Choroid plexus epithelial cell (primary cell): ENCODE results near the gene ZNF549.
"Not testable (repeated sequence)": the region's sequence is repeated elsewhere in the genome, so short reads cannot be mapped to it uniquely, and the experiment has no call there.

Experiments used
- DNase-seq: peaks from one replicate; pipeline ENCODE4 v3.0.0-alpha.2; 2010; ENCODE audit warnings: low read depth
- H3K4me3 ChIP-seq: 2 replicates; pipeline ENCODE4 v1.5.1; 2011; ENCODE audit warnings: low read depth, mild to moderate bottlenecking, control low read depth, low read length, moderate library complexity
- CTCF ChIP-seq: conservative IDR thresholded peaks from 2 replicates; pipeline ENCODE4 v1.5.1; 2011; ENCODE audit warnings: low read depth, mild to moderate bottlenecking, control low read depth, inconsistent platforms, low read length, moderate library complexity

The ZNF549 gene

GRCh38 chr19:57527136-57527881 lies at the start of gene ZNF549:
TSS of gene ZNF549 (plus strand) at chr19:57527356. CDS start at chr19:57527574, 218 bp downstream.
- peak within 1 kb of the TSS; percentile 97 for H3K4me3 ChIP-seq
- DNase-seq, result peak; percentile 94
- TF ChIP-seq CTCF, result no peak

DNA sequence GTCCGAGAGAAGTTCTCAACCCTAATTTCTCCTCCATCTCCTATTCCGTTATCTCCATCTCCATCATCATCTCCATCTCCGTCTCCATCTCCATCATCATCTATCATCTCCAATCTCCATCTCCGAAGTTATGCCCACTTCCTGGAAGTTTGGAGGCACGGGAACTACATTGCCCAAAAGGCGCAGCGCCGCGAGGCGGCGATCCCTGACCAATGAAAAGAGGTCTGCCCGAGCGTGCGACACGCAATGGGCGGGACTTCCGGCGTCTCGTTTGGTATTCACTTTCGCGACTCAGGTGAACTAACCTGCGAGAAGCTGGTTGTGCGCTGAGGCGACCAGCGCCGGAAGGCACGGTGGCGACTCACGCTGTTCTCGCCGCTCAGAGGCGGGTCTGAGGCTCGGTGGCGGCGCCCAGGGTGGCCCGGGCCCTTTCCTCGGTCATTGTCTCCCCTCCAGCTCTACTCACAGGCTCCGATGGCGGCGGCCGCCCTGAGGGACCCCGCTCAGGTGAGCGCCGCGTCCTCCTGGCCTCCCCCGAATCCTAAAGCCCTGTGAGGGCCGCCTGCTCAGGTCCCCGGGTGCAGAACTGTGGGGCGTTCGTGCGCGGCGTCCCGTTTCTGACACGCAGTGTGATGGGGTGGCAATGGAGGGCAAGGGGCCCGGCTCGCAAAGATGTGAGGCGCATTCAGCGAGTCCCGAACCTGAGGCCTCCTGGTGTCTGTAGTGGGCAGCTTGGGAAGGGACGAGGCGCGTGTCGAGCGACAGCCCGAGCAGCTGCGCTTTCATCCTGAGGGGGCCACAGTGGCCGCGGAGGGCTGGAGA lies 39.5 kb upstream of the ZNF549 start, which contains the start of gene ZNF419:
Gene ZNF419, plus strand, starts transcription at position 274 of the 822 bp plus-strand sequence. Its CDS starts 201 bp downstream, at position 475.
- TF ChIP-seq CTCF, result peak; percentile 42
- peak; percentile 87 for DNase-seq
- peak within 1 kb of the TSS; percentile 95 for H3K4me3 ChIP-seq

DNA sequence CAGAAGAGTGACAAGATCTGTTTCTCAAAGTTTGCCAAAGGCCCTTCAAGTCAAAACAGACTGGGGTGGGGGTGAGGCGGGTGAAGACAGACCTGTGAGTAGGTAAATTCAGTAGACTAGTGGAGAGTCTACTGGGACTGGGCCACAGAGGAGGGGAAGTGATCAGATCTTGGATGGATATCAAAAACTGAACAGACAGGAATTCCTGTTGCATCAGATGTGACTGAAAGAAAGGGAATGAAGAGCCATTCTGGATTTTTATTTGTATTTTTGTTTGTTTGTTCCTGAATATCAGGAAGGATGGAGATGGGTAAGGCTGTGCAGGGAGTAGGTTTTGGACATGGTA lies 38.9 kb upstream of the ZNF549 start:
- peak; percentile 41 for DNase-seq

DNA sequence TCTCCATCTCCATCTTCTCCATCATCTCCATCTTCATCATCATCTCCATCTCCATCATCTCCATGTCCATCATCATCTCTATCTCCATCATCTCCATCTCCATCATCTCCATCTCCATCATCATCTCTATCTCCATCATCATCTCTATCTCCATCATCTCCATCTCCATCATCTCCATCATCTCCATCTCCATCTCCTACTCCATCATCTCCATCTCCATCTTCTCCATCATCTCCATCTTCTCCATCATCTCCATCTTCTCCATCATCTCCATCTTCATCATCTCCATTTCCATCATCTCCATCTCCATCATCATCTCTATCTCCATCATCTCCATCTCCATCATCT lies 27.9 kb upstream of the ZNF549 start:
- not testable (repeated sequence) for DNase-seq, H3K4me3 ChIP-seq

More for the DNA sequence above, 38.9 kb upstream of the ZNF549 start:
- peak overlapping the region; percentile 53 for H3K4me3 ChIP-seq

GRCh38 chr19:57499680-57500395 lies 27.3 kb upstream of the ZNF549 start, which contains the start of gene ZNF773:
TSS of gene ZNF773 (plus strand) at chr19:57499938. CDS start at chr19:57500081, 143 bp downstream.
- peak; percentile 98 for DNase-seq

GRCh38 chr19:57500400-57500799 lies 26.8 kb upstream of the ZNF549 start:
- peak; percentile 74 for DNase-seq
- H3K4me3 ChIP-seq, result peak overlapping the region; percentile 48

More at GRCh38 chr19:57499680-57500395, 27.3 kb upstream of the ZNF549 start, which contains the start of gene ZNF773:
- peak within 1 kb of the TSS; percentile 80 for H3K4me3 ChIP-seq

GRCh38 chr19:57506163-57506562 lies 21.0 kb upstream of the ZNF549 start:
- H3K4me3 ChIP-seq, result no peak overlapping the region
- no peak for DNase-seq
- TF ChIP-seq CTCF, result no peak

GRCh38 chr19:57511484-57511883 lies 15.7 kb upstream of the ZNF549 start:
- no peak for DNase-seq
- TF ChIP-seq CTCF, result no peak
- H3K4me3 ChIP-seq, result no peak overlapping the region
